ENCODE results near the gene RABGAP1L.

DNA sequence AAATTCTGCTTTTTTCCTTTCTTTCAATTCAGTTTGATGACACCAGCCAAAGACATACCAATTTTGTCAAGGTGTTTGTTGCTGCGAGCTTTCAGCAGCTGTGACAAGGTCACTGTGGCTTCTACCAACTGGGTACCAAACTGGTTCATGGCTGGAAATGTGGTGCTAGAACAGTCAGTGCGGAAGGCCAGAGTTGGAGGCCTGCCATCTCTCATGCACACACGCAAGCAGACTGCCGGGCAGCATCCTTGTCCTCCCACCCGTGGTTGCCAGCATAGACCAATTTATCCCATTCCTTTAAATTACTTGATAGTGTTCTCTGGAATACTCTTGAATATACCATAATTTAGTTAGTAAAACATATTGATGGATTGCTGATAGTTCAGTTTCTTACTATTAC, 208.6 kb downstream of the RABGAP1L start:
- TF ChIP-seq KDM1A (IDR thresholded peaks at IDR 0.05; ENCODE audit: borderline replicate concordance, low read length) (no peak), EP300 (IDR thresholded peaks at IDR 0.05; ENCODE audit: borderline replicate concordance in 1 of 2, low read depth in 2 of 2, low read length in 2 of 2) (no peak), CTCF (IDR thresholded peaks at IDR 0.05; ENCODE audit: control extremely low read depth in 1 of 3, insufficient read depth in 1 of 3, low read depth in 1 of 3, low read length in 3 of 3) (no peak), POLR2A (IDR thresholded peaks at IDR 0.05; ENCODE audit: control extremely low read depth in 1 of 2, low read depth in 2 of 2, low read length in 2 of 2) (no peak), TAF1 (IDR thresholded peaks at IDR 0.05; ENCODE audit: low read depth, low read length) (no peak), SP4 (IDR thresholded peaks at IDR 0.05; ENCODE audit: low read length) (no peak), HDAC2 (IDR thresholded peaks at IDR 0.05; ENCODE audit: borderline replicate concordance in 1 of 2, low read depth in 2 of 2, low read length in 2 of 2) (no peak), MAFK (IDR thresholded peaks at IDR 0.05; ENCODE audit: low read depth, low read length) (no peak), YY1 (IDR thresholded peaks at IDR 0.05; ENCODE audit: low read depth, low read length) (no peak), TEAD4 (IDR thresholded peaks at IDR 0.05; ENCODE audit: low read depth, low read length) (no peak)

Data from H1 (cell line).